ENCODE measurements around the gene OTUD7B.
"Not testable (repeated sequence)": the region's sequence is repeated elsewhere in the genome, so short reads cannot be mapped to it uniquely, and the experiment has no call there.

The OTUD7B gene

GRCh38 chr1:149962039-149962647 lies 48.4 kb downstream of the OTUD7B start:
- DNase-seq (ENCODE audit: insufficient read length, low spot score): peak; percentile 39

GRCh38 chr1:149957548-149957947 lies 53.0 kb downstream of the OTUD7B start:
- not testable (repeated sequence) for DNase-seq (ENCODE audit: insufficient read length, low spot score); FAIRE-seq

More at GRCh38 chr1:149962039-149962647, 48.4 kb downstream of the OTUD7B start:
- no peak for FAIRE-seq

- no peak for FAIRE-seq
Observed at GRCh38 chr1:149949911-149950310, 60.6 kb downstream of the OTUD7B start.

GRCh38 chr1:149945206-149945605 lies 65.3 kb downstream of the OTUD7B start:
- DNase-seq (ENCODE audit: insufficient read length, low spot score): no peak
- FAIRE-seq: no peak

More at GRCh38 chr1:149949911-149950310, 60.6 kb downstream of the OTUD7B start:
- no peak for DNase-seq (ENCODE audit: insufficient read length, low spot score)

GRCh38 chr1:149942885-149943284 lies 67.6 kb downstream of the OTUD7B start:
- FAIRE-seq (no peak), DNase-seq (ENCODE audit: insufficient read length, low spot score) (no peak)

GRCh38 chr1:149942207-149942606 lies 68.3 kb downstream of the OTUD7B start:
- DNase-seq (ENCODE audit: insufficient read length, low spot score): no peak
- FAIRE-seq: no peak

GRCh38 chr1:149940427-149940826 lies 70.1 kb downstream of the OTUD7B start:
- FAIRE-seq: no peak
- no peak for DNase-seq (ENCODE audit: insufficient read length, low spot score)

- DNase-seq (ENCODE audit: insufficient read length, low spot score); FAIRE-seq: not testable (repeated sequence)
Observed at GRCh38 chr1:149938668-149939003, 71.9 kb downstream of the OTUD7B start.

- no peak for DNase-seq (ENCODE audit: insufficient read length, low spot score)
Observed at GRCh38 chr1:149937759-149938158, 72.8 kb downstream of the OTUD7B start.

GRCh38 chr1:149936992-149937705 lies 73.4 kb downstream of the OTUD7B start:
- no peak for FAIRE-seq
- DNase-seq (ENCODE audit: insufficient read length, low spot score): peak; percentile 62

More at GRCh38 chr1:149937759-149938158, 72.8 kb downstream of the OTUD7B start:
- FAIRE-seq: no peak

GRCh38 chr1:149936170-149936991 lies 74.1 kb downstream of the OTUD7B start, which contains the start of gene MTMR11:
Gene MTMR11, minus strand, starts transcription at chr1:149936879. Its CDS starts 232 bp downstream, at chr1:149936647.
- FAIRE-seq (no peak), DNase-seq (ENCODE audit: insufficient read length, low spot score) (peak; percentile 39)

- FAIRE-seq (no peak), DNase-seq (ENCODE audit: insufficient read length, low spot score) (no peak)
Observed at GRCh38 chr1:149934356-149934755, 76.2 kb downstream of the OTUD7B start.

- DNase-seq (ENCODE audit: insufficient read length, low spot score) (no peak), FAIRE-seq (no peak)
Observed at GRCh38 chr1:149933208-149933607, 77.3 kb downstream of the OTUD7B start.

- no peak for FAIRE-seq
- DNase-seq (ENCODE audit: insufficient read length, low spot score): no peak
Observed at GRCh38 chr1:149932474-149932873, 78.1 kb downstream of the OTUD7B start.

GRCh38 chr1:149931212-149931790 lies 79.2 kb downstream of the OTUD7B start:
- no peak for DNase-seq (ENCODE audit: insufficient read length, low spot score)

GRCh38 chr1:149929856-149930255 lies 80.7 kb downstream of the OTUD7B start:
- DNase-seq (ENCODE audit: insufficient read length, low spot score): no peak
- no peak for FAIRE-seq

More at GRCh38 chr1:149931212-149931790, 79.2 kb downstream of the OTUD7B start:
- no peak for FAIRE-seq

GRCh38 chr1:149928401-149928724 lies 82.2 kb downstream of the OTUD7B start:
- DNase-seq (ENCODE audit: insufficient read length, low spot score): no peak
- FAIRE-seq: no peak

GRCh38 chr1:149927563-149928400 lies 82.7 kb downstream of the OTUD7B start, which contains the start of gene SF3B4:
Gene SF3B4, minus strand, starts transcription at chr1:149927803. Its CDS starts 44 bp downstream, at chr1:149927759.
- FAIRE-seq: no peak
- peak; percentile 75 for DNase-seq (ENCODE audit: insufficient read length, low spot score)

GRCh38 chr1:149927056-149927562 lies 83.4 kb downstream of the OTUD7B start:
- FAIRE-seq: no peak
- DNase-seq (ENCODE audit: insufficient read length, low spot score): no peak

- no peak for FAIRE-seq
Observed at GRCh38 chr1:149926296-149926695, 84.2 kb downstream of the OTUD7B start.

More at GRCh38 chr1:149926296-149926695, 84.2 kb downstream of the OTUD7B start:
- DNase-seq (ENCODE audit: insufficient read length, low spot score): no peak
